ENCODE data around the gene GADL1. TPM values are rescaled to one million over a fixed set of nuclear protein-coding genes. Genes with fewer than 3 reads are reported as not detected.

The GADL1 gene
- polyA plus RNA-seq, 4 donors: 0.09 TPM; not detected in 3

DNA sequence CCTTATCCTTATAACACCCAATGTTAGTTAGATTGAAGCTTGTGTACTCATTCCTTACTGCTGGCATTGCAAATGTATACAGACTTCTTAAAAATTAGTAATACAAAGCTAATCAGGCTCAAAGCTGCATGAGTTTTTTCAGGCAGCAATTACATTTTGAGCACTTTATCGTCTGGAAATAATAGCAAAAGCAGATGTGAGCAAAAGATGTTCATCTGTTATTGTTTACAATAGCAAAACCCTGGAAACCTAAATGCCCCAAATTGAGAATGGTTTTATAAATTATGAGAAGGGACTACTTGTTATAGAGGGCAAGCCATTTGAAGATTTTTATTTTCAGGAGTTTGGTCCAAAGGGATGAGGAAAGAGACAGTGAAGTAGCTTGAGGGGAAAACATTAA lies 126.4 kb downstream of the GADL1 start:
- FAIRE-seq (no peak), DNase-seq (no peak)
- H3K9me3 ChIP-seq (ENCODE audit: control insufficient read depth in 2 of 2, insufficient read depth in 1 of 2, low read depth in 1 of 2, low read length in 1 of 2): no peaks in the 10 kb centered on the region
- no peak overlapping the region for H3K27ac ChIP-seq (ENCODE audit: low read depth in 1 of 3, low read length in 2 of 3)
- H3K4me3 ChIP-seq (ENCODE audit: low read depth in 1 of 3, low read length in 3 of 3): no peak overlapping the region
- H3K36me3 ChIP-seq (ENCODE audit: control insufficient read depth in 3 of 3, insufficient read depth in 2 of 3, low read depth in 1 of 3, low read length in 3 of 3): no peaks in the 10 kb centered on the region
- no peaks in the 10 kb centered on the region for H3K4me1 ChIP-seq (ENCODE audit: control insufficient read depth in 3 of 3, insufficient read depth in 2 of 3, low read depth in 1 of 3, low read length in 2 of 3)
- H3K27me3 ChIP-seq (ENCODE audit: control insufficient read depth in 3 of 3, insufficient read depth in 3 of 3, low read length in 3 of 3): no peaks in the 10 kb centered on the region
- 33 to 61% (median 46%) methylated on average over 1 of the region's 1 CpG for WGBS, 3 donors

DNA sequence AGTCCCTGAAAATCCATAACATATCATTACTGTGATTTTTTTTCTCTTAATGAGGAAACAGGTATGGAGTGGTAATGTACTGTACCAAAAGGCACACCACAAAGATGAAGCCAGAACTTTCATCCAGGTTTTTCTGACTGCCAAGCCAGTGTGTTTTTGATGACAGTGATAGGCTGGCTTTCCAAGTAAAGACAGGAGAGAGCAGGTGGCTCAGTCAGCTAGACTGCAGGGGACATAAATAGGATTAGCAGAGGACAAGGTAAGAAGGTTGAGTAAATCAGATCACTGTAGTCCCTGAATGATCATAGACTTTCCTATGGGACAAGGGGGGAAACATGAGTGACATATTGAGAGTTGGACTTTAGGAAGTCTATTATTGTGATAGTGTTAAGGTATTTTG lies 127.9 kb downstream of the GADL1 start:
- H3K27ac ChIP-seq (ENCODE audit: low read depth in 1 of 3, low read length in 2 of 3): no peak overlapping the region
- no peaks in the 10 kb centered on the region for H3K36me3 ChIP-seq (ENCODE audit: control insufficient read depth in 3 of 3, insufficient read depth in 2 of 3, low read depth in 1 of 3, low read length in 3 of 3)
- no peak overlapping the region for H3K4me3 ChIP-seq (ENCODE audit: low read depth in 1 of 3, low read length in 3 of 3)
- H3K9me3 ChIP-seq (ENCODE audit: control insufficient read depth in 2 of 2, insufficient read depth in 1 of 2, low read depth in 1 of 2, low read length in 1 of 2): no peaks in the 10 kb centered on the region
- no peaks in the 10 kb centered on the region for H3K4me1 ChIP-seq (ENCODE audit: control insufficient read depth in 3 of 3, insufficient read depth in 2 of 3, low read depth in 1 of 3, low read length in 2 of 3)
- H3K27me3 ChIP-seq (ENCODE audit: control insufficient read depth in 3 of 3, insufficient read depth in 3 of 3, low read length in 3 of 3): no peaks in the 10 kb centered on the region
- no peak for FAIRE-seq
- no peak for DNase-seq

DNA sequence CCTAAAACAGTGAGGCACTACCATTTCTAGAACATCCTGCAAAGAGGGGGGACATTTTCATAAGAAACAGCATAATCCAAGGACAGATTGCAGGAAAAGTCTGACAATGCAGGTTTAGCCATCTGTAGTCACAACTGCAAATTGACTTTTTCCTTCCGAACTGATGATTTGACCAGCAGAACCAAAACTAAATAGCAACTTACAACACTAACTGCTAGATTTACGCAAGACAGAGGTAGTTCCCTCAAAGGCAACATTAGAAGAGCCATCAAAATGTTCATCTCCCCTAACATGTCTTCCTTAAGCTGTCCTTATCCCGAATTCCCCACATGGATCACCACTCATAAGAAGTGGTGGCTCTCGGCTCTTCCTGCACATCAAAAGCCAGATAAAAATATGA lies 129.6 kb downstream of the GADL1 start:
- H3K4me1 ChIP-seq (ENCODE audit: control insufficient read depth in 3 of 3, insufficient read depth in 2 of 3, low read depth in 1 of 3, low read length in 2 of 3): no peaks in the 10 kb centered on the region
- no peaks in the 10 kb centered on the region for H3K36me3 ChIP-seq (ENCODE audit: control insufficient read depth in 3 of 3, insufficient read depth in 2 of 3, low read depth in 1 of 3, low read length in 3 of 3)
- H3K27ac ChIP-seq (ENCODE audit: low read depth in 1 of 3, low read length in 2 of 3): no peak overlapping the region
- H3K27me3 ChIP-seq (ENCODE audit: control insufficient read depth in 3 of 3, insufficient read depth in 3 of 3, low read length in 3 of 3): no peaks in the 10 kb centered on the region
- no peak for FAIRE-seq
- no peak overlapping the region for H3K4me3 ChIP-seq (ENCODE audit: low read depth in 1 of 3, low read length in 3 of 3)
- WGBS, 3 donors: 72 to 90% (median 77%) methylated on average over 4 of the region's 4 CpGs
- no peak for DNase-seq
- H3K9me3 ChIP-seq (ENCODE audit: control insufficient read depth in 2 of 2, insufficient read depth in 1 of 2, low read depth in 1 of 2, low read length in 1 of 2): no peaks in the 10 kb centered on the region

DNA sequence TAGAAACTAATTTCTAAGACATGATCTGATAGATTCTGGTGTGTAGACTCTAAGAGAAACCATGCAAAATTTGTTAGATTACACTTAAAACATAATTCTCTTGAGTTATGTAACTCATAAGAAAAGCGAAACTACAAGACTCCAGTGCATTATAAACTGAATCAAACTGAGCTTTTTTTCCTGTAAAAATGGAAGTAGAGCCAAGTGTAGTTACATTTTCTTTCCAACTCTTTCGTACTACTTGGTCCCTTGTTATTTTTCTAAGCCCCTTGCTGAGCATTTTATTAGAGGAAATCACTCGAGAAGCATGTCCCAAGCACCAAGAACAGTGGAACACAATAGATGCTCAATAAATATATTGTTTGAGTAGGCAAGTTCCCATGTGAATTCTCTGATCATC lies 130.2 kb downstream of the GADL1 start:
- Histone ChIP-seq H3K27ac (ENCODE audit: low read depth in 1 of 3, low read length in 2 of 3) (no peak overlapping the region), H3K27me3 (ENCODE audit: control insufficient read depth in 3 of 3, insufficient read depth in 3 of 3, low read length in 3 of 3) (no peaks in the 10 kb centered on the region), H3K9me3 (ENCODE audit: control insufficient read depth in 2 of 2, insufficient read depth in 1 of 2, low read depth in 1 of 2, low read length in 1 of 2) (no peaks in the 10 kb centered on the region), H3K4me3 (ENCODE audit: low read depth in 1 of 3, low read length in 3 of 3) (no peak overlapping the region), H3K36me3 (ENCODE audit: control insufficient read depth in 3 of 3, insufficient read depth in 2 of 3, low read depth in 1 of 3, low read length in 3 of 3) (no peaks in the 10 kb centered on the region), H3K4me1 (ENCODE audit: control insufficient read depth in 3 of 3, insufficient read depth in 2 of 3, low read depth in 1 of 3, low read length in 2 of 3) (no peaks in the 10 kb centered on the region)
- DNase-seq (no peak), FAIRE-seq (no peak)
- 60 to 73% (median 61%) methylated on average over 3 of the region's 3 CpGs for WGBS, 3 donors

DNA sequence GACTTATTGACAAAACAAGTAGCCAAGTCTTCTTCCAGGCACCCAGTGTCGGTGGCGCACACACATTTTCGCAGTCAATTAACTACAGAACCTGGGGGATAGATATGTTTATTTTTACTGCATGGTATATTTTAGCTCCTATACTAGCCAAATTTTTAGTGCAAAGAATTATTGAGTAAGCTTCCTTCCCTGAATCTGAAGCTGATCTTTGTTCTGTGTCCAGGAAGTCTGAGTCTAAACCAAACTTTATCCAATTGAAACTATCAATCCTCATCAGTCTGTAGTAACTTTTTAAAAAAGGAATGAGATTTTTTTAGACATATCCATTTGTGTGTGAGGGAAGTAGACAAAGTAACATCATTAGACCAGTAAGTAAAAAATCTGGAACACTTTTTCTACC lies 133.1 kb downstream of the GADL1 start:
- no peak for FAIRE-seq
- DNase-seq: no peak
- no peak overlapping the region for H3K4me3 ChIP-seq (ENCODE audit: low read depth in 1 of 3, low read length in 3 of 3)

DNA sequence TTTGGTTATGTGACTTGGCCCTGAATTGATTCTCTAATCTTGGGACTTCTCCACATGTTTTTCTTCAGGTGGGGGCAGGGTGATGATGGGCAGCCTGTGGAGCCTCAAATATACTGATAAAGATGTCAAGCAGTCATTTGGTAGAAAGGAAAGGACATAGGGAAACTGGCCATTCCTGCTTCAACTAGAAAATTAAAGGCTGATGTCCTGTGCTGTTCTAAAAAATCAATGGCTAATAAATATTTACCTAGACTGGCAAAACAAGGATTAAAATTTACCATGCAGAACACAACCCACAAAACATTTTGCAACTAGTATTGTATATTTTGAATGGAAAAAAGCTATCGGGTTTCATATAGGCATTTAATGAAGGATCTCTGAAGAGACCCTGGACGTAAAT lies 133.7 kb downstream of the GADL1 start:
- FAIRE-seq (no peak), DNase-seq (no peak)
- WGBS, 3 donors: 88 to 95% (median 90%) methylated on average over 2 of the region's 2 CpGs
- Histone ChIP-seq H3K27ac (ENCODE audit: low read depth in 1 of 3, low read length in 2 of 3) (no peak overlapping the region), H3K27me3 (ENCODE audit: control insufficient read depth in 3 of 3, insufficient read depth in 3 of 3, low read length in 3 of 3) (no peaks in the 10 kb centered on the region), H3K4me1 (ENCODE audit: control insufficient read depth in 3 of 3, insufficient read depth in 2 of 3, low read depth in 1 of 3, low read length in 2 of 3) (no peaks in the 10 kb centered on the region), H3K36me3 (ENCODE audit: control insufficient read depth in 3 of 3, insufficient read depth in 2 of 3, low read depth in 1 of 3, low read length in 3 of 3) (no peaks in the 10 kb centered on the region), H3K9me3 (ENCODE audit: control insufficient read depth in 2 of 2, insufficient read depth in 1 of 2, low read depth in 1 of 2, low read length in 1 of 2) (no peaks in the 10 kb centered on the region), H3K4me3 (ENCODE audit: low read depth in 1 of 3, low read length in 3 of 3) (no peak overlapping the region)

More for the DNA sequence above, 133.1 kb downstream of the GADL1 start:
- 93 to 98% (median 96%) methylated on average over 3 of the region's 3 CpGs for WGBS, 3 donors
- H3K27ac ChIP-seq (ENCODE audit: low read depth in 1 of 3, low read length in 2 of 3): no peak overlapping the region
- H3K36me3 ChIP-seq (ENCODE audit: control insufficient read depth in 3 of 3, insufficient read depth in 2 of 3, low read depth in 1 of 3, low read length in 3 of 3): no peaks in the 10 kb centered on the region
- no peaks in the 10 kb centered on the region for H3K27me3 ChIP-seq (ENCODE audit: control insufficient read depth in 3 of 3, insufficient read depth in 3 of 3, low read length in 3 of 3)
- no peaks in the 10 kb centered on the region for H3K9me3 ChIP-seq (ENCODE audit: control insufficient read depth in 2 of 2, insufficient read depth in 1 of 2, low read depth in 1 of 2, low read length in 1 of 2)
- H3K4me1 ChIP-seq (ENCODE audit: control insufficient read depth in 3 of 3, insufficient read depth in 2 of 3, low read depth in 1 of 3, low read length in 2 of 3): no peaks in the 10 kb centered on the region

DNA sequence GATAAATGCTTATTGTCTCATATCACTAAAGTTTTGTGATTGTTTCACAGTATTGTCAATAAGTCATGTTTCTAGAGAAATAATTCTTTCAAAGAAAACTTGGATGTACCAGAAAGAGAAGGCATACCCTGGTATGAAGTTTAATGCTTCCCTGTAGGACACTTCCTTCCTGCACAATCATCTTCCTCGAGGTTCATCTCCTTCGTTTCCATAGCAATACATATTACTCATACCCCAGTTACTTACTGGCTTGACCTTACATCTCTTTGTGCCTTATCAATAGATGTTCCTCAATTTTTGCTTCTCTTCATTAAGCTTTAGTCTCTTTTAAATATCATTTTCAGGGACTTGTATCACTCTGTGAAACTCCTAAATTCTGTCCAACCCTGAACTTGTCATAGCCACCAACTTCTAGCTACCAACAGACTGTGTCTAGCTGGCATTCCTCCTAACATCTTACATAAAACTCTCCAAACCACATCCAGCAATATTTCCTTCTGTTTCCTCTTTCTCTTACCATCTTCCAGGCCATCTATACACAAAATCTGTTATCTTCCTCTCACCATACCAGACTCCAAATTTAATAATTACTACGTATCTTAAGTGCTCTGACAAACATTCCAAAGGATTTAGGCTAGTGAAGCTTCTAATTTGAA lies 134.3 kb downstream of the GADL1 start:
- no peak overlapping the region for H3K4me3 ChIP-seq (ENCODE audit: low read depth in 1 of 3, low read length in 3 of 3)
- WGBS, 3 donors: 54 to 81% (median 66%) methylated on average over 3 of the region's 3 CpGs
- H3K4me1 ChIP-seq (ENCODE audit: control insufficient read depth in 3 of 3, insufficient read depth in 2 of 3, low read depth in 1 of 3, low read length in 2 of 3): no peaks in the 10 kb centered on the region
- H3K9me3 ChIP-seq (ENCODE audit: control insufficient read depth in 2 of 2, insufficient read depth in 1 of 2, low read depth in 1 of 2, low read length in 1 of 2): no peaks in the 10 kb centered on the region
- H3K27ac ChIP-seq (ENCODE audit: low read depth in 1 of 3, low read length in 2 of 3): no peak overlapping the region
- FAIRE-seq: no peak
- no peaks in the 10 kb centered on the region for H3K36me3 ChIP-seq (ENCODE audit: control insufficient read depth in 3 of 3, insufficient read depth in 2 of 3, low read depth in 1 of 3, low read length in 3 of 3)
- DNase-seq: no peak
- no peaks in the 10 kb centered on the region for H3K27me3 ChIP-seq (ENCODE audit: control insufficient read depth in 3 of 3, insufficient read depth in 3 of 3, low read length in 3 of 3)

DNA sequence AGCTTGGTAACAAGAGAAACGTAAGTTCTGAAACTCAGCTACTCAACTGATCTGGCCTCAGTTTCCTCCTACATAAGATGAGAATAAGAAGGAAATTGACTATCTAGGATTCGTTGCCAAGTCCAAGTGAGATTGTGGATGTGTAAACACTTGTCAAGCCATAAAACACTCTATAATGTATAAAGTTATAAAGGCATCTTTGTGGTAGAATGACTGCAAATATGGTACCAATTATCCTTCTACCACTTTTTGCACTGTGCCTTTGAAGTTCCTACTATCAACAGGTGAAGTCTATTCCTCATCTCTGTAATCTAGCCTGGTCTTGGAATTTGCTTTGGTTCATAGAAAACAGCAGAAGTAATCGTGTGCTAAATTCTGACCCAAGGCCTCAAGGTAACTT lies 138.2 kb downstream of the GADL1 start:
- WGBS, 3 donors: 18 to 63% (median 37%) methylated on average over 3 of the region's 3 CpGs
- Histone ChIP-seq H3K4me1 (ENCODE audit: control insufficient read depth in 3 of 3, insufficient read depth in 2 of 3, low read depth in 1 of 3, low read length in 2 of 3) (peaks cover 0 to 4% (median 0%) of the 10 kb centered on the region in 3 donors), H3K4me3 (ENCODE audit: low read depth in 1 of 3, low read length in 3 of 3) (no peak overlapping the region), H3K27ac (ENCODE audit: low read depth in 1 of 3, low read length in 2 of 3) (no peak overlapping the region), H3K27me3 (ENCODE audit: control insufficient read depth in 3 of 3, insufficient read depth in 3 of 3, low read length in 3 of 3) (no peaks in the 10 kb centered on the region), H3K36me3 (ENCODE audit: control insufficient read depth in 3 of 3, insufficient read depth in 2 of 3, low read depth in 1 of 3, low read length in 3 of 3) (no peaks in the 10 kb centered on the region), H3K9me3 (ENCODE audit: control insufficient read depth in 2 of 2, insufficient read depth in 1 of 2, low read depth in 1 of 2, low read length in 1 of 2) (no peaks in the 10 kb centered on the region)
- DNase-seq (no peak), FAIRE-seq (no peak)

DNA sequence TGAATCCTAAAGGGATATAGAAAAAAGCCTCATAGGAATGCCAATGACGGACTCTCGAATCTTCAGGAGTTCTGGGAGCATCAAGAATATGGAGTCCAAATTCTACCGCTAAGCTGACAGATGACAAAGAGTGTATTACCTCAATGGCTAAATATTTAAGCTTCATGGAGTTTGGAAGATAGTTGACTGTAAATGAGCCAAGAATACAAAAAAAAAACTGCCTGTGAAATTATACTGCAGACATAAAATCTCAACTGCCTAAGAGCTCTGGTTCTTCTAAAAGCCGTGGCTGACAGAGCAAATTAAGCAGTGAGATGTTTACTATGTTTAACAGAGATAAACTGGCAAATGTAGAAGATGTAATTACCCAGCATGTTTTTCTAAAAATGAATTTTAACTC lies 140.0 kb downstream of the GADL1 start:
- no peak overlapping the region for H3K27ac ChIP-seq (ENCODE audit: low read depth in 1 of 3, low read length in 2 of 3)

More for the DNA sequence above, 140.0 kb downstream of the GADL1 start:
- no peaks in the 10 kb centered on the region for H3K27me3 ChIP-seq (ENCODE audit: control insufficient read depth in 3 of 3, insufficient read depth in 3 of 3, low read length in 3 of 3)
- FAIRE-seq (no peak), DNase-seq (no peak)
- WGBS, 3 donors: 66 to 83% (median 81%) methylated on average over 4 of the region's 4 CpGs
- H3K36me3 ChIP-seq (ENCODE audit: control insufficient read depth in 3 of 3, insufficient read depth in 2 of 3, low read depth in 1 of 3, low read length in 3 of 3): no peaks in the 10 kb centered on the region
- H3K9me3 ChIP-seq (ENCODE audit: control insufficient read depth in 2 of 2, insufficient read depth in 1 of 2, low read depth in 1 of 2, low read length in 1 of 2): no peaks in the 10 kb centered on the region
- peaks cover 0 to 4% (median 0%) of the 10 kb centered on the region in 3 donors for H3K4me1 ChIP-seq (ENCODE audit: control insufficient read depth in 3 of 3, insufficient read depth in 2 of 3, low read depth in 1 of 3, low read length in 2 of 3)
- no peak overlapping the region for H3K4me3 ChIP-seq (ENCODE audit: low read depth in 1 of 3, low read length in 3 of 3)
